H9 (cell line): ENCODE results near the gene ATPAF2. TPM values are rescaled to one million over a fixed set of nuclear protein-coding genes. Genes with fewer than 3 reads are reported as not detected.

Experiments used
- DNase-seq: peaks from one replicate; pipeline ENCODE4 v3.0.0-alpha.2; 2017
- H2AFZ ChIP-seq: one replicate; pipeline ENCODE4 v1.6.1; 2013; ENCODE audit warnings: mild to moderate bottlenecking, low read length, control low read depth, moderate library complexity
- H2AK5ac ChIP-seq: 2 replicates; pipeline ENCODE4 v1.6.1; 2013; ENCODE audit warnings: low read length, control low read depth, mixed read lengths; ENCODE audit not compliant: insufficient read length
- H2BK120ac ChIP-seq: one replicate; pipeline ENCODE4 v1.6.1; 2013; ENCODE audit warnings: low read depth, mild to moderate bottlenecking, low read length, control low read depth, inconsistent platforms; ENCODE audit not compliant: poor library complexity, severe bottlenecking
- H2BK12ac ChIP-seq: 2 replicates; pipeline ENCODE4 v1.6.1; 2013; ENCODE audit warnings: low read length, control low read depth, mixed read lengths, low read depth; ENCODE audit not compliant: insufficient read length
- H2BK15ac ChIP-seq: 2 replicates; pipeline ENCODE4 v1.6.1; 2013; ENCODE audit warnings: low read depth, low read length, control low read depth
- H2BK20ac ChIP-seq: one replicate; pipeline ENCODE4 v1.6.1; 2013; ENCODE audit warnings: low read depth, mild to moderate bottlenecking, low read length, control low read depth, inconsistent platforms; ENCODE audit not compliant: poor library complexity, severe bottlenecking
- H2BK5ac ChIP-seq: 2 replicates; pipeline ENCODE4 v1.6.1; 2013; ENCODE audit warnings: low read length, control low read depth, mixed read lengths; ENCODE audit not compliant: insufficient read length
- H3K14ac ChIP-seq: 2 replicates; pipeline ENCODE4 v1.6.1; 2013; ENCODE audit warnings: low read length, control low read depth; ENCODE audit not compliant: insufficient read depth
- H3K18ac ChIP-seq: 2 replicates; pipeline ENCODE4 v1.6.1; 2013; ENCODE audit warnings: low read depth, mild to moderate bottlenecking, mixed read lengths, low read length, control low read depth; ENCODE audit not compliant: insufficient read length
- H3K23ac ChIP-seq: 2 replicates; pipeline ENCODE4 v1.6.1; 2013; ENCODE audit warnings: low read length, control low read depth, mixed read lengths, low read depth; ENCODE audit not compliant: insufficient read length
- H3K23me2 ChIP-seq: 2 replicates; pipeline ENCODE4 v1.6.1; 2013; ENCODE audit warnings: low read depth, mild to moderate bottlenecking, mixed read lengths, low read length, control low read depth; ENCODE audit not compliant: insufficient read length, poor library complexity, severe bottlenecking
- H3K27ac ChIP-seq: 2 replicates; pipeline ENCODE4 v1.5.1; 2013; ENCODE audit warnings: low read length, control low read depth, mixed read lengths, low read depth; ENCODE audit not compliant: insufficient read length
- H3K27me3 ChIP-seq: 2 replicates; pipeline ENCODE4 v1.6.1; 2013; ENCODE audit warnings: low read length, control low read depth, inconsistent platforms; ENCODE audit not compliant: insufficient read depth
- H3K4ac ChIP-seq: 2 replicates; pipeline ENCODE4 v1.6.1; 2013; ENCODE audit warnings: low read depth, mild to moderate bottlenecking, control low read depth, inconsistent platforms, low read length, moderate library complexity
- H3K4me1 ChIP-seq: 2 replicates; pipeline ENCODE4 v1.6.1; 2013; ENCODE audit warnings: low read length, control low read depth, inconsistent platforms; ENCODE audit not compliant: insufficient read depth
- H3K4me2 ChIP-seq: 2 replicates; pipeline ENCODE4 v1.6.1; 2013; ENCODE audit warnings: low read length, control low read depth, mixed read lengths; ENCODE audit not compliant: insufficient read length, insufficient read depth
- H3K56ac ChIP-seq: 2 replicates; pipeline ENCODE4 v1.6.1; 2013; ENCODE audit warnings: low read depth, mild to moderate bottlenecking, mixed read lengths, low read length, control low read depth; ENCODE audit not compliant: insufficient read length
- H3K79me1 ChIP-seq: 2 replicates; pipeline ENCODE4 v1.6.1; 2013; ENCODE audit warnings: low read depth, mild to moderate bottlenecking, moderate library complexity, low read length, control low read depth, inconsistent platforms; ENCODE audit not compliant: insufficient read depth, poor library complexity, severe bottlenecking
- H3K79me2 ChIP-seq: 2 replicates; pipeline ENCODE4 v1.6.1; 2013; ENCODE audit warnings: low read length, control low read depth, inconsistent platforms; ENCODE audit not compliant: insufficient read depth
- H3K9ac ChIP-seq: 2 replicates; pipeline ENCODE4 v1.6.1; 2013; ENCODE audit warnings: low read length, control low read depth, mixed read lengths; ENCODE audit not compliant: insufficient read length; ENCODE audit errors: extremely low read depth
- H3K9me3 ChIP-seq: one replicate; pipeline ENCODE4 v1.6.1; 2013; ENCODE audit warnings: low read depth, low read length, inconsistent platforms; ENCODE audit not compliant: control insufficient read depth
- H3T11ph ChIP-seq: one replicate; pipeline ENCODE4 v1.6.1; 2013; ENCODE audit warnings: mild to moderate bottlenecking, low read length, control low read depth, inconsistent platforms
- H4K20me1 ChIP-seq: one replicate; pipeline ENCODE4 v1.6.1; 2013; ENCODE audit not compliant: control insufficient read depth, insufficient read length, insufficient read depth
- H4K5ac ChIP-seq: 2 replicates; pipeline ENCODE4 v1.6.1; 2013; ENCODE audit warnings: low read depth, mild to moderate bottlenecking, mixed read lengths, low read length, control low read depth; ENCODE audit not compliant: insufficient read length
- H4K8ac ChIP-seq: replicated peaks from 2 replicates; pipeline ENCODE4 v1.6.1; 2013; ENCODE audit warnings: low read length, control low read depth, mixed read lengths, low read depth; ENCODE audit not compliant: insufficient read length
- H4K91ac ChIP-seq: 2 replicates; pipeline ENCODE4 v1.6.1; 2013; ENCODE audit warnings: low read depth, mild to moderate bottlenecking, moderate library complexity, mixed read lengths, low read length, control low read depth; ENCODE audit not compliant: insufficient read length
- H3K27ac Mint-ChIP-seq, 3 experiments: 2 replicates in 2 of 3; 3 replicates in 1 of 3; pipeline ENCODE4 v1.8.0; 2020 to 2021; ENCODE audit warnings: mixed read lengths in 3 of 3, mild to moderate bottlenecking in 1 of 3, moderate library complexity in 1 of 3
- H3K27me3 Mint-ChIP-seq: 2 replicates; pipeline ENCODE4 v1.8.0; 2021; ENCODE audit warnings: low read depth, mild to moderate bottlenecking, moderate library complexity, mixed read lengths
- H3K36me3 Mint-ChIP-seq, 3 experiments: 2 replicates in 2 of 3; 3 replicates in 1 of 3; pipeline ENCODE4 v1.8.0; 2020 to 2021; ENCODE audit warnings: low read depth in 3 of 3, mixed read lengths in 3 of 3; ENCODE audit not compliant: insufficient read depth in 1 of 3
- H3K4me1 Mint-ChIP-seq, 2 experiments: 2 replicates each; pipeline ENCODE4 v1.8.0; 2020; ENCODE audit warnings: mixed read lengths in 2 of 2
- H3K4me3 Mint-ChIP-seq, 2 experiments: 2 replicates in 1 of 2; 3 replicates in 1 of 2; pipeline ENCODE4 v1.8.0; 2020 to 2021; ENCODE audit warnings: mild to moderate bottlenecking in 2 of 2, mixed read lengths in 2 of 2, moderate library complexity in 1 of 2
- H3K9me3 Mint-ChIP-seq, 2 experiments: 2 replicates in 1 of 2; 3 replicates in 1 of 2; pipeline ENCODE4 v1.8.0; 2020; ENCODE audit warnings: mild to moderate bottlenecking in 2 of 2, mixed read lengths in 2 of 2, moderate library complexity in 1 of 2
- WGBS: extraction: QIAGEN DNeasy Blood & Tissue Kit; methylation state at CpG from one replicate; pipeline ENCODE4 v1.1.7; 2013; ENCODE audit warnings: missing lambda C conversion rate, low lambda C conversion rate, mixed read lengths; ENCODE audit not compliant: insufficient read length; ENCODE audit errors: extremely low coverage; 5-methylcytosine and 5-hydroxymethylcytosine counted together
- total RNA-seq: library from RNA; stranded (reverse); gene quantifications from 2 replicates; pipeline ENCODE4 v1.2.1, GENCODE V29; 2021
- TF ChIP-seq, protein P1 (sequence below): fragments of 200-600 bp; sonication (generic); conservative IDR thresholded peaks from 3 replicates; pipeline ENCODE4 v1.8.0; 2021; ENCODE audit warnings: antibody characterized with exemption, mild to moderate bottlenecking

Gene ATPAF2
- total RNA-seq, 1 experiment from 2014 or later = 21.4 TPM

- Histone ChIP-seq H3K27me3 (no peaks in the 10 kb centered on the region), H2AFZ (no peak overlapping the region), H3K79me1 (no peaks in the 10 kb centered on the region), H4K91ac (no peak overlapping the region), H2AK5ac (no peak overlapping the region), H3K4ac (no peak overlapping the region), H3K56ac (no peak overlapping the region), H3K4me1 (no peaks in the 10 kb centered on the region), H2BK12ac (no peak overlapping the region), H2BK5ac (no peak overlapping the region), H3K23me2 (no peaks in the 10 kb centered on the region), H2BK20ac (no peak overlapping the region), H3K9me3 (no peaks in the 10 kb centered on the region), H2BK120ac (no peak overlapping the region), H3K79me2 (no peaks in the 10 kb centered on the region), H3K23ac (no peak overlapping the region), H3T11ph (no peak overlapping the region), H3K27ac (no peak overlapping the region), H4K20me1 (no peaks in the 10 kb centered on the region), H3K4me2 (no peak overlapping the region), H3K9ac (no peak overlapping the region), H3K18ac (no peak overlapping the region), H4K8ac (no peak overlapping the region), H2BK15ac (no peak overlapping the region), H3K14ac (no peak overlapping the region), H4K5ac (no peak overlapping the region)
- Mint-ChIP-seq H3K27me3 (no peaks in the 10 kb centered on the region; the same call in 1 of the 2 replicates), H3K27ac (no peak overlapping the region), H3K4me3 (no peak overlapping the region), H3K4me1 (no peaks in the 10 kb centered on the region), H3K36me3 (no peaks in the 10 kb centered on the region), H3K9me3 (no peaks in the 10 kb centered on the region; a peak in 1 of 5 replicates)
- TF ChIP-seq, protein P1, sequence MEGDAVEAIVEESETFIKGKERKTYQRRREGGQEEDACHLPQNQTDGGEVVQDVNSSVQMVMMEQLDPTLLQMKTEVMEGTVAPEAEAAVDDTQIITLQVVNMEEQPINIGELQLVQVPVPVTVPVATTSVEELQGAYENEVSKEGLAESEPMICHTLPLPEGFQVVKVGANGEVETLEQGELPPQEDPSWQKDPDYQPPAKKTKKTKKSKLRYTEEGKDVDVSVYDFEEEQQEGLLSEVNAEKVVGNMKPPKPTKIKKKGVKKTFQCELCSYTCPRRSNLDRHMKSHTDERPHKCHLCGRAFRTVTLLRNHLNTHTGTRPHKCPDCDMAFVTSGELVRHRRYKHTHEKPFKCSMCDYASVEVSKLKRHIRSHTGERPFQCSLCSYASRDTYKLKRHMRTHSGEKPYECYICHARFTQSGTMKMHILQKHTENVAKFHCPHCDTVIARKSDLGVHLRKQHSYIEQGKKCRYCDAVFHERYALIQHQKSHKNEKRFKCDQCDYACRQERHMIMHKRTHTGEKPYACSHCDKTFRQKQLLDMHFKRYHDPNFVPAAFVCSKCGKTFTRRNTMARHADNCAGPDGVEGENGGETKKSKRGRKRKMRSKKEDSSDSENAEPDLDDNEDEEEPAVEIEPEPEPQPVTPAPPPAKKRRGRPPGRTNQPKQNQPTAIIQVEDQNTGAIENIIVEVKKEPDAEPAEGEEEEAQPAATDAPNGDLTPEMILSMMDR = no peak
- DNase-seq = no peak
- no CpG with 5 or more reads among the region's 6 CpGs for WGBS
Observed at GRCh38 chr17:17983776-17984175, 55.2 kb downstream of the ATPAF2 start.
